Upper lobe of left lung (tissue), 6 donors: ENCODE data around the gene PGBD5. TPM values are rescaled to one million over a fixed set of nuclear protein-coding genes. Genes with fewer than 3 reads are reported as not detected.

Source experiments
- ATAC-seq, 2 donors: fragments of 200-7000 bp; cut with Tn5 transposase; one replicate each; pipeline ENCODE4 v1.9.1; 2022; ENCODE audit warnings: mild to moderate bottlenecking in 2 of 2, moderate library complexity in 2 of 2; ENCODE audit not compliant: low FRiP score in 2 of 2
- DNase-seq, 2 donors: peaks; one replicate each; pipeline ENCODE4 v3.0.0-alpha.2; 2019 to 2020
- H3K27ac ChIP-seq, 4 donors: fragments of 200-600 bp; sonication (generic); one replicate each; pipeline ENCODE4 v1.5.1; 2016 to 2019
- H3K27me3 ChIP-seq, 4 donors: fragments of 200-600 bp; sonication (generic); one replicate each; pipeline ENCODE4 v1.5.1; 2017 to 2019
- H3K36me3 ChIP-seq, 4 donors: fragments of 200-600 bp; sonication (generic); one replicate each; pipeline ENCODE4 v1.5.1; 2016 to 2019
- H3K4me1 ChIP-seq, 4 donors: fragments of 200-600 bp; sonication (generic); one replicate each; pipeline ENCODE4 v1.5.1; 2018 to 2019
- H3K4me3 ChIP-seq, 4 donors: fragments of 200-600 bp; sonication (generic); one replicate each; pipeline ENCODE4 v1.5.1; 2017 to 2019; ENCODE audit warnings: mild to moderate bottlenecking in 2 of 4, moderate library complexity in 1 of 4
- H3K9me3 ChIP-seq, 4 donors: fragments of 200-600 bp; sonication (generic); one replicate each; pipeline ENCODE4 v1.5.1; 2018 to 2019
- EP300 ChIP-seq, 4 donors: sonication (generic); formaldehyde crosslinking; IDR thresholded peaks; one replicate each; pipeline ENCODE4 v1.5.1; 2017; ENCODE audit warnings: antibody characterized with exemption in 4 of 4, control low read depth in 2 of 4
- POLR2A ChIP-seq, 4 donors: fragments of 450-650 bp; IDR thresholded peaks; one replicate each; pipeline ENCODE4 v1.5.1; 2016 to 2017; ENCODE audit warnings: antibody characterized with exemption in 4 of 4, mild to moderate bottlenecking in 2 of 4
- POLR2AphosphoS5 ChIP-seq, 2 donors: sonication (generic); formaldehyde crosslinking; IDR thresholded peaks; one replicate each; pipeline ENCODE4 v1.5.1; 2017; ENCODE audit warnings: antibody characterized with exemption in 2 of 2
- WGBS, 2 donors: methylation state at CpG; one replicate each; pipeline ENCODE4 v1.1.5; 2017 to 2018; 5-methylcytosine and 5-hydroxymethylcytosine counted together
- total RNA-seq, 6 donors: library from RNA; depleted of rRNA in 4 of 6; stranded (reverse); fragments of >200 nt in 4 of 6; gene quantifications; one replicate each; pipeline versions ENCODE4 v1.1.0 to v1.2.1, GENCODE V29; 2016 to 2021
- TF ChIP-seq, protein P1 (sequence below), 6 experiments: fragments of 450-650 bp in 4 of 6; fragments of 200-600 bp in 2 of 6; sonication (generic) in 2 of 6; IDR thresholded peaks; one replicate each; pipeline ENCODE4 v1.5.1; 2016 to 2019; ENCODE audit warnings: antibody characterized with exemption in 6 of 6
- donor health status: DM: no; HTN: no; CAD: no; lungs with moderate emphysema.
- donor health status: DM: no; HTN: yes; CAD: no; lungs with severe emphysema.

The PGBD5 gene
- total RNA-seq, 6 donors from 2014 or later = 0.78 to 5.0 (median 3.9) TPM

DNA sequence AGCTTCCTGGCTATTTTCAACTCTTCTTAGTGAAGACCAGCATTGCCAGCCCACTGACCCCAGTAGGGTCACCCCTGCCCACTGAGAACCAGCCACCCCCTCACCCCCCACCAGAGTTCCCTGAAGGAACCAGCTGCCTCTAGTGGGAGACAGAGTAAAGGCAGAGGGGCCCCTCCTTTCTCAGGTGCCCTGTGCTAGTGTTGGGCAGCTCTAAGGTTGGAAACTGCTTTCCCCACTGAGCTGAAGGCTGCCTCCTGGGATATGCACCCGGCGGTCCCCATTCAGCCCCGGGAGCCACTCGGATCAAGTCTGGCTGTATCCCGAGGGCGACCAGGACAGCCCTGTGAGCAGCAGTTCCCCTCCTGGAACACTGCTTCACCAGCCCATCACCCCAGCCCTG lies 111.0 kb downstream of the PGBD5 start:
- no peaks in the 10 kb centered on the region for H3K9me3 ChIP-seq
- peak in 1 of 2 donors; percentile 28 for DNase-seq
- H3K36me3 ChIP-seq = no peaks in the 10 kb centered on the region
- H3K4me1 ChIP-seq = peaks cover 0 to 5% (median 1%) of the 10 kb centered on the region in 4 donors
- ATAC-seq = no peak
- no peak overlapping the region for H3K27ac ChIP-seq
- no peaks in the 10 kb centered on the region for H3K27me3 ChIP-seq
- WGBS, 2 donors = 57 to 100% methylated on average over 2 to 5 of the region's 6 CpGs
- no peak overlapping the region for H3K4me3 ChIP-seq
- TF ChIP-seq POLR2A (IDR thresholded peaks at IDR 0.05) (no peak), POLR2AphosphoS5 (IDR thresholded peaks at IDR 0.05) (no peak), EP300 (IDR thresholded peaks at IDR 0.05) (no peak)
- TF ChIP-seq, protein P1, sequence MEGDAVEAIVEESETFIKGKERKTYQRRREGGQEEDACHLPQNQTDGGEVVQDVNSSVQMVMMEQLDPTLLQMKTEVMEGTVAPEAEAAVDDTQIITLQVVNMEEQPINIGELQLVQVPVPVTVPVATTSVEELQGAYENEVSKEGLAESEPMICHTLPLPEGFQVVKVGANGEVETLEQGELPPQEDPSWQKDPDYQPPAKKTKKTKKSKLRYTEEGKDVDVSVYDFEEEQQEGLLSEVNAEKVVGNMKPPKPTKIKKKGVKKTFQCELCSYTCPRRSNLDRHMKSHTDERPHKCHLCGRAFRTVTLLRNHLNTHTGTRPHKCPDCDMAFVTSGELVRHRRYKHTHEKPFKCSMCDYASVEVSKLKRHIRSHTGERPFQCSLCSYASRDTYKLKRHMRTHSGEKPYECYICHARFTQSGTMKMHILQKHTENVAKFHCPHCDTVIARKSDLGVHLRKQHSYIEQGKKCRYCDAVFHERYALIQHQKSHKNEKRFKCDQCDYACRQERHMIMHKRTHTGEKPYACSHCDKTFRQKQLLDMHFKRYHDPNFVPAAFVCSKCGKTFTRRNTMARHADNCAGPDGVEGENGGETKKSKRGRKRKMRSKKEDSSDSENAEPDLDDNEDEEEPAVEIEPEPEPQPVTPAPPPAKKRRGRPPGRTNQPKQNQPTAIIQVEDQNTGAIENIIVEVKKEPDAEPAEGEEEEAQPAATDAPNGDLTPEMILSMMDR (IDR thresholded peaks at IDR 0.05) = no peak

DNA sequence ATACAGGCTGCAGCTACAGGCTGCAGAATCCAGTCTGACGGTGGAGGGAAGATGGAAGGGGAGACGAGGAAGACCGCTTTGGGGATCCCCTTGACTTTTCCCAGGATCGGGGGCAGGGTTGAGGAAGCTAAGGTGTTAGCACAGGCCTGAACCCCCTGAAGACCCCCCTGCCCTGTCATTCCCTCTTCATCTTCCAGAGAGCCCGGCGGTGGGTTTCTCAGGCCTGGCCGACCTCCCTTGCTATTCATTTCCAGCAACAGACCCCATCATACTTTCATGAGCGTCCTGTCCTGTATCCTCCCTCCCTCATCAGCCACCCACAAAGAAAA lies 112.0 kb downstream of the PGBD5 start:
- 68 to 87% methylated on average over 8 of the region's 8 CpGs for WGBS, 2 donors
- no peak overlapping the region for H3K4me3 ChIP-seq
- ATAC-seq = no peak
- no peaks in the 10 kb centered on the region for H3K9me3 ChIP-seq
- no peaks in the 10 kb centered on the region for H3K27me3 ChIP-seq
- no peak for DNase-seq
- H3K4me1 ChIP-seq = peaks cover 0 to 5% (median 1%) of the 10 kb centered on the region in 4 donors
- H3K36me3 ChIP-seq = no peaks in the 10 kb centered on the region
- H3K27ac ChIP-seq = no peak overlapping the region
- TF ChIP-seq POLR2AphosphoS5 (IDR thresholded peaks at IDR 0.05) = no peak
- no peak for TF ChIP-seq POLR2A (IDR thresholded peaks at IDR 0.05)

DNA sequence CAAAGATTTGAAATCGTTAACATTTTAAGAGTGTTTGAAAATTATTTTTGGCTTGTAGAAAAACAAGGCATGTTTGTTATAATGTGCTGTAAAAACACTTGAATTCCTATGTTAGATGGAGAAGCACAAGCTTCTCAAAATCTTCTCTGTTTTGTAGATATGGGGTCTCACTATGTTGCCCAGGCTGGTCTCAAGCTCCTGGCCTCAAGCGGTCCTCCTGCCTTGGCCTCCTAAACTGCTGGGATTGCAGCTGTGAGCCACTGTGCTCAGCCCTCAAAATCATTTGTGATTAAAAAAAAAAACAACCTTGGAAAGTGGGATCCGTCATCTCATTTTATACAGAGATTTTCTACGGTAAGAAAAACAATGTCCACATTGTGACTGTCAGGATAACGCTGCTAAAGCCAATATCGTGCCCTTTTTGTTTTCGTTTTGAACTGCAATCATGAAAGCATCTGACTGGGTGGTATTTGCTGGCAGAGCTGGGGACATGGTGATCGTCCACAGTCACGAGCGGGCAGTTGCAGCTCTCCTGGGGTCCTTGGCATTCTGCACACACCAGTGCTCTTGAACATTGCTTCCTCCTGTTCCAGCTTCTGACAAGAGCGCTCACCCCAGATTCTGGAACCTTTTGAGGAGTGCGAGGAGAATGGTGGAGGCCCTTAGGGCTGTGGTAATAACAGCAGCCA lies 112.5 kb downstream of the PGBD5 start:
- H3K4me1 ChIP-seq = peaks cover 0 to 5% (median 1%) of the 10 kb centered on the region in 4 donors
- no peak overlapping the region for H3K4me3 ChIP-seq
- 65 to 66% methylated on average over 11 to 12 of the region's 12 CpGs for WGBS, 2 donors
- ATAC-seq = no peak
- no peak for TF ChIP-seq EP300 (IDR thresholded peaks at IDR 0.05)
- TF ChIP-seq POLR2AphosphoS5 (IDR thresholded peaks at IDR 0.05) = no peak
- TF ChIP-seq, protein P1 (IDR thresholded peaks at IDR 0.05) = no peak
- no peak for TF ChIP-seq POLR2A (IDR thresholded peaks at IDR 0.05)
- H3K27me3 ChIP-seq = no peaks in the 10 kb centered on the region
- H3K27ac ChIP-seq = no peak overlapping the region
- no peak for DNase-seq
- no peaks in the 10 kb centered on the region for H3K9me3 ChIP-seq
- no peaks in the 10 kb centered on the region for H3K36me3 ChIP-seq

DNA sequence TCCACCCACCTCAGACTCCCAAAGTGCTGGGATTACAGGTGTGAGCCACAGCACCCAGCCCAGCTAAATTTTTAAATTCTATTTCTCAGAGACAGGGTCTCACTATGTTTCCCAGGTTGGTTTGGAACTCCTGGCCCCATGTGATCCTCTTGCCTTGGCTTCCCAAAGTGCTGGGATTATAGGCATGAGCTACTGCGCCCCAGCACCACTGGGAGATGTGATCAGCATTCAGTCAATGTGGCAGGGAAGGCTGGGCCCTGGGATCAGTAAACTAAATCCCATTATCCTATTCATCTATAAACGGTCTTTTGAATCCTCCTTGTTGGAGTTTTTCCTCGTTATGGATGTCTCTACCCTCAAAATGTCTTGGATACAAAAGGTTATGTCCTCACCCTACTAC lies 113.5 kb downstream of the PGBD5 start:
- no peak for TF ChIP-seq POLR2AphosphoS5 (IDR thresholded peaks at IDR 0.05)
- TF ChIP-seq, protein P1 (IDR thresholded peaks at IDR 0.05) = no peak
- Histone ChIP-seq H3K36me3 (no peaks in the 10 kb centered on the region), H3K4me1 (peaks cover 0 to 5% (median 1%) of the 10 kb centered on the region in 4 donors), H3K27ac (no peak overlapping the region), H3K4me3 (no peak overlapping the region), H3K9me3 (no peaks in the 10 kb centered on the region), H3K27me3 (no peaks in the 10 kb centered on the region)
- WGBS, 2 donors = 73 to 78% methylated on average over 3 of the region's 3 CpGs
- ATAC-seq (no peak), DNase-seq (no peak)

DNA sequence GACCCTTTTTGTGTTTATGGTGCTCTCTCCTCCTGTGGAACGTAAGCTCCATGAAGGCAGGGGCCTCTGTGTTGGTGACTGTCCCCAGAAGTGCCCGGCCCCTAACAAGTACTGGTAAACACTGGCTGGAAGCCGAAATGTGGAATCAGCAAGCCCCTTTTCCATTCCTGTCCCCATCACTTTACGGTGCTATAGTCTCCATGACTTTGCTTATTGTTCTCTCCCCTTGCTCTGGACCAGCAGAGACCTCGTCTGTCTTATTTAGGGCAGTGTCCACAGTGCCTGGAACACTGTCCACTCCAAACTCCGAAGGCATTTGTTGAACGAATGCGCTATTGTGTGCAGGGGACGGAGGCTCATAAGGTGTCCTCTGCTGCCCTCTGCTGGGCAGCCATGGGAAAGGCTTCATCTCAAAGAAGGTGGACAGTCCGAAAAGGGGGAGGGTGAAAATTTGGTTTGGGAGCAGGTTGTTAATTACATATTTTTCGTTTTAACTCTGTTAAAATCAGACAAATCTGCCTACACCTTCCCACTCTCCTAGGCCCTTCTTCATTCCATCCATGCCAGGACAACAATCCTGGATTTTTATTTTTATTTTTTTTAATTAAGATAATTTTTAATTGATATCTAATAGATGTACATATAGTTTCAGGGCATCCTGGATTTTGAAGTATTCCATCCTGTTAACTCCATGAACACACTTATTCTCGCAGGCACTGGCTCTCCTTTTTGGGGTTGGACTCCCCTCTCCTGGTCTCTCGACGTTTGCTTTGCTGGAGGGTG lies 115.6 kb downstream of the PGBD5 start:
- no peak overlapping the region for H3K4me3 ChIP-seq
- peak in 1 of 2 donors; percentile 78 for DNase-seq
- TF ChIP-seq, protein P1 (IDR thresholded peaks at IDR 0.05) = peak; percentile 80 to 93 (median 86)
- no peak for TF ChIP-seq POLR2AphosphoS5 (IDR thresholded peaks at IDR 0.05)
- ATAC-seq = peak; percentile 87 to 89
- no peak overlapping the region for H3K27ac ChIP-seq
- no peaks in the 10 kb centered on the region for H3K9me3 ChIP-seq
- WGBS, 2 donors = 32 to 37% methylated on average over 14 of the region's 14 CpGs
- no peaks in the 10 kb centered on the region for H3K36me3 ChIP-seq
- H3K27me3 ChIP-seq = no peaks in the 10 kb centered on the region
- peaks cover 0 to 5% (median 1%) of the 10 kb centered on the region in 4 donors for H3K4me1 ChIP-seq
